ENCODE results near the gene PHF1. TPM values are rescaled to one million over a fixed set of nuclear protein-coding genes. Genes with fewer than 3 reads are reported as not detected.

The PHF1 gene
- polyA plus RNA-seq, 1 experiment = 54.6 TPM

- Histone ChIP-seq H3K36me3 (ENCODE audit: control insufficient read depth, insufficient read depth, low read length) (peaks cover 16% of the 10 kb centered on the region), H3K4me3 (ENCODE audit: low read depth, low read length) (no peak overlapping the region), H3K27me3 (ENCODE audit: control insufficient read depth, insufficient read depth, low read length) (no peaks in the 10 kb centered on the region)
- ChIA-PET CTCF (interaction anchor here (1.3 kb wide), 1 partner anchor 13 kb away, joined by 6 read pairs; the partner anchor contains the start of gene CUTA), POLR2A (no interaction called here)
- no peak for TF ChIP-seq CTCF (IDR thresholded peaks at IDR 0.05; ENCODE audit: insufficient read depth, low read depth, low read length)
- no peak for DNase-seq (ENCODE audit: low read depth)
Measured at GRCh38 chr6:33430991-33431879, 20.4 kb downstream of the PHF1 start.

GRCh38 chr6:33431880-33432541 is 21.2 kb downstream of the PHF1 start:
- POLR2A ChIA-PET = no interaction called here
- CTCF ChIA-PET = interaction anchor here (0.9 kb wide), 1 partner anchor 10 kb away, joined by 3 read pairs; no protein-coding TSS in a partner anchor

DNA sequence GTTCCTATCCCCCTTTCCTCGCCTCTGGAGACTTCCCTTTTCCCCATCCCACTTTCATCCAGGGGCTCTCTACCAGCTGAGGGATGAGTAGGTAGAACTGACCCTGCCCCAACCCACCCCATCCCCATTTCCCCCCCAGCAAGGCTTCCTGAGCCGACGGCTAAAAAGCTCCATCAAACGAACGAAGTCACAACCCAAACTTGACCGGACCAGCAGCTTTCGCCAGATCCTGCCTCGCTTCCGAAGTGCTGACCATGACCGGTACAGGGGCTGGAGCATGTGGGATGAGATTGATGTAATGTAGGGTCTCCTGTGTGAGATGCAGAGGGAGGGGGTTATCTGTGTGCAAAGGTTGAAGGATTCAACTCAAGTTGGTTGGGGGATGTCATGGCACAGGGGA is 21.7 kb downstream of the PHF1 start:
- ChIA-PET CTCF (interaction anchor here (0.9 kb wide), 1 partner anchor 9 kb away, joined by 3 read pairs; no protein-coding TSS in a partner anchor), POLR2A (no interaction called here)
- Histone ChIP-seq H3K27me3 (ENCODE audit: control insufficient read depth, insufficient read depth, low read length) (no peaks in the 10 kb centered on the region), H3K36me3 (ENCODE audit: control insufficient read depth, insufficient read depth, low read length) (peaks cover 20% of the 10 kb centered on the region), H3K4me3 (ENCODE audit: low read depth, low read length) (no peak overlapping the region)
- DNase-seq (ENCODE audit: low read depth) = no peak
- TF ChIP-seq CTCF (IDR thresholded peaks at IDR 0.05; ENCODE audit: insufficient read depth, low read depth, low read length) = no peak

More at GRCh38 chr6:33431880-33432541, 21.2 kb downstream of the PHF1 start:
- DNase-seq (ENCODE audit: low read depth) = no peak
- Histone ChIP-seq H3K27me3 (ENCODE audit: control insufficient read depth, insufficient read depth, low read length) (no peaks in the 10 kb centered on the region), H3K4me3 (ENCODE audit: low read depth, low read length) (no peak overlapping the region), H3K36me3 (ENCODE audit: control insufficient read depth, insufficient read depth, low read length) (peaks cover 18% of the 10 kb centered on the region)
- no peak for TF ChIP-seq CTCF (IDR thresholded peaks at IDR 0.05; ENCODE audit: insufficient read depth, low read depth, low read length)

GRCh38 chr6:33433001-33433543 is 22.3 kb downstream of the PHF1 start:
- H3K4me3 ChIP-seq (ENCODE audit: low read depth, low read length) = no peak overlapping the region
- H3K36me3 ChIP-seq (ENCODE audit: control insufficient read depth, insufficient read depth, low read length) = peaks cover 23% of the 10 kb centered on the region
- no peak for DNase-seq (ENCODE audit: low read depth)
- TF ChIP-seq CTCF (IDR thresholded peaks at IDR 0.05; ENCODE audit: insufficient read depth, low read depth, low read length) = no peak
- no peaks in the 10 kb centered on the region for H3K27me3 ChIP-seq (ENCODE audit: control insufficient read depth, insufficient read depth, low read length)
- CTCF ChIA-PET = interaction anchor here (0.5 to 0.9 kb wide), 2 partner anchors 9 to 319 kb away, joined by 3 read pairs; no protein-coding TSS in a partner anchor
- POLR2A ChIA-PET = no interaction called here

Data from BJ (cell line).